GM23338 (cell line): ENCODE measurements around the gene PIGV. TPM values are rescaled to one million over a fixed set of nuclear protein-coding genes. Genes with fewer than 3 reads are reported as not detected.

Experiments
- ATAC-seq: fragments of 200-7000 bp; cut with Tn5 transposase; 3 replicates; pipeline ENCODE4 v1.9.1; 2020
- DNase-seq: peaks from one replicate; pipeline ENCODE4 v3.0.0-alpha.2; 2015; ENCODE audit warnings: low spot score
- H2AFZ ChIP-seq: fragments of 200-600 bp; sonication (generic); 2 replicates; pipeline ENCODE4 v1.8.0; 2016; ENCODE audit warnings: antibody characterized with exemption, mild to moderate bottlenecking, moderate library complexity
- H3F3A ChIP-seq: fragments of 200-600 bp; sonication (generic); replicated peaks from 2 replicates; pipeline ENCODE4 v1.8.0; 2017; ENCODE audit warnings: antibody characterized with exemption, mixed run types, low read depth
- H3K27ac ChIP-seq: fragments of 200-600 bp; sonication (generic); 2 replicates; pipeline ENCODE4 v1.6.1; 2016; ENCODE audit warnings: low read depth
- H3K27me3 ChIP-seq: fragments of 200-600 bp; sonication (generic); 2 replicates; pipeline ENCODE4 v1.8.0; 2016; ENCODE audit warnings: mild to moderate bottlenecking, mixed run types, moderate library complexity; ENCODE audit not compliant: insufficient read depth
- H3K36me3 ChIP-seq: fragments of 200-600 bp; sonication (generic); 2 replicates; pipeline ENCODE4 v1.8.0; 2016; ENCODE audit warnings: mild to moderate bottlenecking; ENCODE audit not compliant: insufficient read depth
- H3K4me1 ChIP-seq: fragments of 200-600 bp; sonication (generic); 2 replicates; pipeline ENCODE4 v1.8.0; 2016; ENCODE audit warnings: mild to moderate bottlenecking, moderate library complexity; ENCODE audit not compliant: insufficient read depth
- H3K4me2 ChIP-seq: fragments of 200-600 bp; sonication (generic); 2 replicates; pipeline ENCODE4 v1.7.1; 2017; ENCODE audit warnings: mixed run types
- H3K4me3 ChIP-seq: fragments of 200-600 bp; sonication (generic); 2 replicates; pipeline ENCODE4 v1.6.1; 2016; ENCODE audit warnings: mixed run types
- H3K79me2 ChIP-seq: fragments of 200-600 bp; sonication (generic); replicated peaks from 2 replicates; pipeline ENCODE4 v1.8.0; 2017; ENCODE audit warnings: mild to moderate bottlenecking; ENCODE audit not compliant: insufficient read depth
- H3K9me2 ChIP-seq: fragments of 200-600 bp; sonication (generic); 2 replicates; pipeline ENCODE4 v1.8.0; 2017; ENCODE audit not compliant: insufficient read depth
- H4K20me1 ChIP-seq: fragments of 200-600 bp; sonication (generic); replicated peaks from 2 replicates; pipeline ENCODE4 v1.8.0; 2017; ENCODE audit warnings: mild to moderate bottlenecking; ENCODE audit not compliant: insufficient read depth
- H3K27ac Mint-ChIP-seq: 2 replicates; pipeline ENCODE4 v1.8.0; 2020; ENCODE audit warnings: inconsistent platforms, mild to moderate bottlenecking, moderate library complexity, mixed read lengths
- H3K27me3 Mint-ChIP-seq: 3 replicates; pipeline ENCODE4 v1.8.0; 2022; ENCODE audit warnings: low read depth, mild to moderate bottlenecking, moderate library complexity, mixed read lengths, inconsistent platforms; ENCODE audit not compliant: insufficient read depth, poor library complexity
- H3K36me3 Mint-ChIP-seq: 3 replicates; pipeline ENCODE4 v1.8.0; 2021; ENCODE audit warnings: low read depth, mild to moderate bottlenecking, inconsistent platforms, moderate library complexity, mixed read lengths
- H3K4me1 Mint-ChIP-seq: 3 replicates; pipeline ENCODE4 v1.8.0; 2020; ENCODE audit warnings: mild to moderate bottlenecking, inconsistent platforms, mixed read lengths
- H3K4me3 Mint-ChIP-seq: 3 replicates; pipeline ENCODE4 v1.8.0; 2021; ENCODE audit warnings: moderate library complexity, mild to moderate bottlenecking, inconsistent platforms, mixed read lengths
- H3K9me3 Mint-ChIP-seq: 3 replicates; pipeline ENCODE4 v1.8.0; 2020; ENCODE audit warnings: moderate library complexity, mild to moderate bottlenecking, inconsistent platforms, mixed read lengths
- CREB1 ChIP-seq: fragments of 250-450 bp; sonication (Bioruptor Pico); IDR thresholded peaks from 2 replicates; pipeline ENCODE4 v1.5.0; 2020; ENCODE audit warnings: low read depth, mild to moderate bottlenecking, moderate library complexity
- EZH2phosphoT487 ChIP-seq: fragments of 200-600 bp; sonication (generic); IDR thresholded peaks from one replicate; pipeline ENCODE4 v1.8.1; 2018; ENCODE audit warnings: antibody characterized with exemption; ENCODE audit not compliant: unreplicated experiment
- JUNB ChIP-seq: IDR thresholded peaks from one replicate; pipeline ENCODE4 v1.6.1; 2016; ENCODE audit warnings: antibody characterized with exemption; ENCODE audit not compliant: unreplicated experiment
- NANOG ChIP-seq: IDR thresholded peaks from 2 replicates; pipeline ENCODE4 v1.6.1; 2016; ENCODE audit warnings: antibody characterized with exemption, borderline replicate concordance
- STAT1 ChIP-seq: IDR thresholded peaks from one replicate; pipeline ENCODE4 v1.6.1; 2016; ENCODE audit warnings: antibody characterized with exemption; ENCODE audit not compliant: unreplicated experiment
- ZNF114 ChIP-seq: fragments of 250-450 bp; sonication (Bioruptor Pico); IDR thresholded peaks from 2 replicates; pipeline ENCODE4 v1.5.0; 2020; ENCODE audit warnings: mild to moderate bottlenecking, moderate library complexity
- ZNF331 ChIP-seq: fragments of 250-450 bp; sonication (Bioruptor Pico); IDR thresholded peaks from 2 replicates; pipeline ENCODE4 v1.5.0; 2020; ENCODE audit warnings: low read depth, mild to moderate bottlenecking, moderate library complexity
- polyA plus RNA-seq: library from polyadenylated mRNA; unstranded; fragments of >200 nt; fragmentation: Nextera tagmentation; extraction: Ambion mirVana; gene quantifications from 2 replicates; pipeline ENCODE4 v1.2.1, GENCODE V29; 2016
- total RNA-seq: library from RNA; depleted of rRNA; stranded (reverse); fragments of >200 nt; shearing (Covaris generic); gene quantifications from 2 replicates; pipeline ENCODE4 v1.2.3, GENCODE V29; 2014
- TF ChIP-seq, protein P1 (sequence below), 2 experiments: fragments of 200-600 bp in 1 of 2; sonication (generic) in 1 of 2; conservative IDR thresholded peaks; 2 replicates each; pipeline versions ENCODE4 v1.5.1 to v1.6.1; 2016 to 2017; ENCODE audit warnings: antibody characterized with exemption in 2 of 2, low read depth in 2 of 2, mild to moderate bottlenecking in 2 of 2, moderate library complexity in 1 of 2
- TF ChIP-seq, protein P2 (sequence below): fragments of 250-450 bp; sonication (Bioruptor Pico); IDR thresholded peaks from 2 replicates; pipeline ENCODE4 v1.5.0; 2020; ENCODE audit warnings: mild to moderate bottlenecking, moderate library complexity
- TF ChIP-seq, protein P3 (sequence below): IDR thresholded peaks from 2 replicates; pipeline ENCODE4 v1.6.1; 2016; ENCODE audit warnings: antibody characterized with exemption

PIGV gene
- total and polyA plus RNA-seq, 2 experiments from 2014 or later: 4.5 to 12.6 TPM

DNA sequence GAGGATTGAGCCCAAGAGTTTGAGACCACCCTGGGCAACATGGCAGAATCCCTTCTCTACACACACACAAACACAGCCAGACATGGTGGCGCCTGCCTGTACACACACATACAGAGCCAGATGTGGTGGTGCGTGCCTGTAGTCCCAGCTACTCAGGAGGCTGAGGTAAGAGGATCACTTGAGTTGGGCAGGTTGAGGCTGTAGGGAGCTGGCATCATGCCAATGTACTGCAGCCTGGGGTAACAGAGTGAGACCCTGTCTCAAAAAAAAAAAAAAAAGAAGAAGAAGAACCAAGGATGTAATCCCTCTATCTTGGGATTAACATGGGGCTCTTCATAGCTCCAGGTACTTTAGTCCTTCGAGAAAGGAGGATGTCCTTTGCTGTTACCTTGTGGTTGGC is 29.4 kb upstream of the PIGV start (continued):
- TF ChIP-seq, protein P1, sequence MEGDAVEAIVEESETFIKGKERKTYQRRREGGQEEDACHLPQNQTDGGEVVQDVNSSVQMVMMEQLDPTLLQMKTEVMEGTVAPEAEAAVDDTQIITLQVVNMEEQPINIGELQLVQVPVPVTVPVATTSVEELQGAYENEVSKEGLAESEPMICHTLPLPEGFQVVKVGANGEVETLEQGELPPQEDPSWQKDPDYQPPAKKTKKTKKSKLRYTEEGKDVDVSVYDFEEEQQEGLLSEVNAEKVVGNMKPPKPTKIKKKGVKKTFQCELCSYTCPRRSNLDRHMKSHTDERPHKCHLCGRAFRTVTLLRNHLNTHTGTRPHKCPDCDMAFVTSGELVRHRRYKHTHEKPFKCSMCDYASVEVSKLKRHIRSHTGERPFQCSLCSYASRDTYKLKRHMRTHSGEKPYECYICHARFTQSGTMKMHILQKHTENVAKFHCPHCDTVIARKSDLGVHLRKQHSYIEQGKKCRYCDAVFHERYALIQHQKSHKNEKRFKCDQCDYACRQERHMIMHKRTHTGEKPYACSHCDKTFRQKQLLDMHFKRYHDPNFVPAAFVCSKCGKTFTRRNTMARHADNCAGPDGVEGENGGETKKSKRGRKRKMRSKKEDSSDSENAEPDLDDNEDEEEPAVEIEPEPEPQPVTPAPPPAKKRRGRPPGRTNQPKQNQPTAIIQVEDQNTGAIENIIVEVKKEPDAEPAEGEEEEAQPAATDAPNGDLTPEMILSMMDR (conservative IDR thresholded peaks at IDR 0.05; ENCODE audit: low read depth in 2 of 2): no peak
- no peak for TF ChIP-seq EZH2phosphoT487
- no peak for TF ChIP-seq ZNF114
- no peak for TF ChIP-seq ZNF331 (CRISPR knock-in tag)
- TF ChIP-seq NANOG: no peak

DNA sequence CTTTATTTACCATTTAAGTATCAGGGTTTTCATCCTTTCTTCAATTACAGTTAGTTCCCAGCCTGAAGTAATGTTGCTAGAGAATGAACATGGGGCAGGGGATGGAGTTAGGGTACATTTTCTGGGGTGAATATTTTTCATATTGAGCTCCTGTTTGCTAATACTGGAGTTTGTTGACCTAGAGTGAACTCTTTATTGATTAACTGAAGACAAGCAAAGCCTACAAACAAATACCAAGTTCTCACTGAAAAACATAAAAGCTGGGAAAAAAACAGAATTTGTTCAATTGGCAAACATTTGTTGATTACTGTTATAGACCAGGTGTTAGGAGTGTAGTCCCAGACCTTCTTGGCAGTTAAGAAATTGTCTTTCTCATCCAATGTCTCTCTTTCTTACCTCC is 28.2 kb upstream of the PIGV start:
- H3K36me3 Mint-ChIP-seq: peaks cover 64% of the 10 kb centered on the region
- Histone ChIP-seq H2AFZ (no peak overlapping the region), H3K9me2 (no peaks in the 10 kb centered on the region), H3K36me3 (peaks cover 43% of the 10 kb centered on the region), H3K4me3 (no peak overlapping the region), H3K27ac (no peak overlapping the region), H3F3A (peaks cover 2% of the 10 kb centered on the region; the same call in 1 of the 2 replicates), H3K27me3 (no peaks in the 10 kb centered on the region), H3K4me2 (no peak overlapping the region), H4K20me1 (peaks cover 34% of the 10 kb centered on the region), H3K4me1 (no peaks in the 10 kb centered on the region), H3K79me2 (peaks cover 52% of the 10 kb centered on the region)
- no peak overlapping the region for H3K4me3 Mint-ChIP-seq
- H3K9me3 Mint-ChIP-seq: no peaks in the 10 kb centered on the region; the same call in 2 of the 3 replicates
- peaks cover 6% of the 10 kb centered on the region for H3K27me3 Mint-ChIP-seq
- ATAC-seq (no peak), DNase-seq (no peak)
- H3K27ac Mint-ChIP-seq: no peak overlapping the region
- peaks cover 2% of the 10 kb centered on the region; the same call in 1 of the 3 replicates for H3K4me1 Mint-ChIP-seq
- TF ChIP-seq STAT1 (no peak), CREB1 (no peak)

DNA sequence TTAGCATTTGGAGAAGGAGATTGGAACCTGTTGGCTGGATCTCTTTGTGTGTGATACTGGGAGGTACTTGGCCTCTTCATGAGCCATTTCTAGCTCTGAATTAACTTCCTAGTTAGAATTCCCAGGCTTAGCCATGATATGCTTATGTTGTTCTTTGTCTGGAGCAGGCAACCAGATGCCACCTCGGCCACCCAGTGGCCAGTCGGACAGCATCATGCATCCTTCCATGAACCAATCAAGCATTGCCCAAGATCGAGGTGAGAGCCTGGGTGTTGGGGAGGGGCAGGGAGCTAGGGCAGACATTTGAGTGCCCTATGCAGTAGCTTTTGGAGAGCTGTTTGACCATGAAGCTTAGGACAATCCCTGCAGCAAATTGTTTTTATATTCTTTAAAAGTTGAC is 26.5 kb upstream of the PIGV start:
- Histone ChIP-seq H3K4me2 (no peak overlapping the region), H3K36me3 (peaks cover 45% of the 10 kb centered on the region), H3K9me2 (no peaks in the 10 kb centered on the region), H2AFZ (no peak overlapping the region), H3K4me1 (no peaks in the 10 kb centered on the region), H3K27me3 (no peaks in the 10 kb centered on the region), H3K4me3 (no peak overlapping the region), H4K20me1 (peaks cover 41% of the 10 kb centered on the region), H3K79me2 (peaks cover 40% of the 10 kb centered on the region), H3K27ac (no peak overlapping the region), H3F3A (0 out of 2 replicates have a peak, but pooled peaks cover 2% of the 10 kb centered on the region)
- peak; percentile 9 for DNase-seq
- H3K27me3 Mint-ChIP-seq: peaks cover 6% of the 10 kb centered on the region
- ATAC-seq: no peak; the same call in 2 of the 3 replicates
- peaks cover 71% of the 10 kb centered on the region for H3K36me3 Mint-ChIP-seq
- TF ChIP-seq, protein P2, sequence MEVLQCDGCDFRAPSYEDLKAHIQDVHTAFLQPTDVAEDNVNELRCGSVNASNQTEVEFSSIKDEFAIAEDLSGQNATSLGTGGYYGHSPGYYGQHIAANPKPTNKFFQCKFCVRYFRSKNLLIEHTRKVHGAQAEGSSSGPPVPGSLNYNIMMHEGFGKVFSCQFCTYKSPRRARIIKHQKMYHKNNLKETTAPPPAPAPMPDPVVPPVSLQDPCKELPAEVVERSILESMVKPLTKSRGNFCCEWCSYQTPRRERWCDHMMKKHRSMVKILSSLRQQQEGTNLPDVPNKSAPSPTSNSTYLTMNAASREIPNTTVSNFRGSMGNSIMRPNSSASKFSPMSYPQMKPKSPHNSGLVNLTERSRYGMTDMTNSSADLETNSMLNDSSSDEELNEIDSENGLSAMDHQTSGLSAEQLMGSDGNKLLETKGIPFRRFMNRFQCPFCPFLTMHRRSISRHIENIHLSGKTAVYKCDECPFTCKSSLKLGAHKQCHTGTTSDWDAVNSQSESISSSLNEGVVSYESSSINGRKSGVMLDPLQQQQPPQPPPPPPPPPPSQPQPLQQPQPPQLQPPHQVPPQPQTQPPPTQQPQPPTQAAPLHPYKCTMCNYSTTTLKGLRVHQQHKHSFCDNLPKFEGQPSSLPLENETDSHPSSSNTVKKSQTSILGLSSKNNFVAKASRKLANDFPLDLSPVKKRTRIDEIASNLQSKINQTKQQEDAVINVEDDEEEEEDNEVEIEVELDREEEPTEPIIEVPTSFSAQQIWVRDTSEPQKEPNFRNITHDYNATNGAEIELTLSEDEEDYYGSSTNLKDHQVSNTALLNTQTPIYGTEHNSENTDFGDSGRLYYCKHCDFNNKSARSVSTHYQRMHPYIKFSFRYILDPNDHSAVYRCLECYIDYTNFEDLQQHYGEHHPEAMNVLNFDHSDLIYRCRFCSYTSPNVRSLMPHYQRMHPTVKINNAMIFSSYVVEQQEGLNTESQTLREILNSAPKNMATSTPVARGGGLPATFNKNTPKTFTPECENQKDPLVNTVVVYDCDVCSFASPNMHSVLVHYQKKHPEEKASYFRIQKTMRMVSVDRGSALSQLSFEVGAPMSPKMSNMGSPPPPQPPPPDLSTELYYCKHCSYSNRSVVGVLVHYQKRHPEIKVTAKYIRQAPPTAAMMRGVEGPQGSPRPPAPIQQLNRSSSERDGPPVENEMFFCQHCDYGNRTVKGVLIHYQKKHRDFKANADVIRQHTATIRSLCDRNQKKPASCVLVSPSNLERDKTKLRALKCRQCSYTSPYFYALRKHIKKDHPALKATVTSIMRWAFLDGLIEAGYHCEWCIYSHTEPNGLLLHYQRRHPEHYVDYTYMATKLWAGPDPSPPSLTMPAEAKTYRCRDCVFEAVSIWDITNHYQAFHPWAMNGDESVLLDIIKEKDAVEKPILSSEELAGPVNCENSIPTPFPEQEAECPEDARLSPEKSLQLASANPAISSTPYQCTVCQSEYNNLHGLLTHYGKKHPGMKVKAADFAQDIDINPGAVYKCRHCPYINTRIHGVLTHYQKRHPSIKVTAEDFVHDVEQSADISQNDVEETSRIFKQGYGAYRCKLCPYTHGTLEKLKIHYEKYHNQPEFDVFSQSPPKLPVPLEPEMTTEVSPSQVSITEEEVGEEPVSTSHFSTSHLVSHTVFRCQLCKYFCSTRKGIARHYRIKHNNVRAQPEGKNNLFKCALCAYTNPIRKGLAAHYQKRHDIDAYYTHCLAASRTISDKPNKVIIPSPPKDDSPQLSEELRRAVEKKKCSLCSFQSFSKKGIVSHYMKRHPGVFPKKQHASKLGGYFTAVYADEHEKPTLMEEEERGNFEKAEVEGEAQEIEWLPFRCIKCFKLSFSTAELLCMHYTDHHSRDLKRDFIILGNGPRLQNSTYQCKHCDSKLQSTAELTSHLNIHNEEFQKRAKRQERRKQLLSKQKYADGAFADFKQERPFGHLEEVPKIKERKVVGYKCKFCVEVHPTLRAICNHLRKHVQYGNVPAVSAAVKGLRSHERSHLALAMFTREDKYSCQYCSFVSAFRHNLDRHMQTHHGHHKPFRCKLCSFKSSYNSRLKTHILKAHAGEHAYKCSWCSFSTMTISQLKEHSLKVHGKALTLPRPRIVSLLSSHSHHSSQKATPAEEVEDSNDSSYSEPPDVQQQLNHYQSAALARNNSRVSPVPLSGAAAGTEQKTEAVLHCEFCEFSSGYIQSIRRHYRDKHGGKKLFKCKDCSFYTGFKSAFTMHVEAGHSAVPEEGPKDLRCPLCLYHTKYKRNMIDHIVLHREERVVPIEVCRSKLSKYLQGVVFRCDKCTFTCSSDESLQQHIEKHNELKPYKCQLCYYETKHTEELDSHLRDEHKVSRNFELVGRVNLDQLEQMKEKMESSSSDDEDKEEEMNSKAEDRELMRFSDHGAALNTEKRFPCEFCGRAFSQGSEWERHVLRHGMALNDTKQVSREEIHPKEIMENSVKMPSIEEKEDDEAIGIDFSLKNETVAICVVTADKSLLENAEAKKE (CRISPR knock-in tag): no peak
- TF ChIP-seq STAT1 (no peak), JUNB (no peak)
- TF ChIP-seq, protein P3, sequence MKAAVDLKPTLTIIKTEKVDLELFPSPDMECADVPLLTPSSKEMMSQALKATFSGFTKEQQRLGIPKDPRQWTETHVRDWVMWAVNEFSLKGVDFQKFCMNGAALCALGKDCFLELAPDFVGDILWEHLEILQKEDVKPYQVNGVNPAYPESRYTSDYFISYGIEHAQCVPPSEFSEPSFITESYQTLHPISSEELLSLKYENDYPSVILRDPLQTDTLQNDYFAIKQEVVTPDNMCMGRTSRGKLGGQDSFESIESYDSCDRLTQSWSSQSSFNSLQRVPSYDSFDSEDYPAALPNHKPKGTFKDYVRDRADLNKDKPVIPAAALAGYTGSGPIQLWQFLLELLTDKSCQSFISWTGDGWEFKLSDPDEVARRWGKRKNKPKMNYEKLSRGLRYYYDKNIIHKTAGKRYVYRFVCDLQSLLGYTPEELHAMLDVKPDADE: no peak
- no peak overlapping the region for H3K27ac Mint-ChIP-seq
- peaks cover 2% of the 10 kb centered on the region; the same call in 1 of the 3 replicates for H3K4me1 Mint-ChIP-seq
- no peaks in the 10 kb centered on the region; the same call in 2 of the 3 replicates for H3K9me3 Mint-ChIP-seq
- no peak overlapping the region for H3K4me3 Mint-ChIP-seq
